GM18517 (cell line): Measurements from ENCODE around the gene C1orf226.
"Not testable (repeated sequence)": the region's sequence is repeated elsewhere in the genome, so short reads cannot be mapped to it uniquely, and the experiment has no call there.

Experiments used
- ATAC-seq: cut with Tn5 transposase; IDR thresholded peaks from one replicate; pipeline ENCODE4 v1.9.1; 2021; ENCODE audit warnings: mild to moderate bottlenecking, moderate library complexity; ENCODE audit not compliant: unreplicated experiment

The C1orf226 gene, protein sequence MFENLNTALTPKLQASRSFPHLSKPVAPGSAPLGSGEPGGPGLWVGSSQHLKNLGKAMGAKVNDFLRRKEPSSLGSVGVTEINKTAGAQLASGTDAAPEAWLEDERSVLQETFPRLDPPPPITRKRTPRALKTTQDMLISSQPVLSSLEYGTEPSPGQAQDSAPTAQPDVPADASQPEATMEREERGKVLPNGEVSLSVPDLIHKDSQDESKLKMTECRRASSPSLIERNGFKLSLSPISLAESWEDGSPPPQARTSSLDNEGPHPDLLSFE

GRCh38 chr1:162381383-162381782 is at the start of gene C1orf226:
C1orf226 (plus strand) TSS chr1:162381728; CDS start chr1:162381902, 174 bp downstream.
- no peak for ATAC-seq

- ATAC-seq = no peak
These were observed 47.5 kb upstream of the C1orf226 start for GRCh38 chr1:162333991-162334390.

DNA sequence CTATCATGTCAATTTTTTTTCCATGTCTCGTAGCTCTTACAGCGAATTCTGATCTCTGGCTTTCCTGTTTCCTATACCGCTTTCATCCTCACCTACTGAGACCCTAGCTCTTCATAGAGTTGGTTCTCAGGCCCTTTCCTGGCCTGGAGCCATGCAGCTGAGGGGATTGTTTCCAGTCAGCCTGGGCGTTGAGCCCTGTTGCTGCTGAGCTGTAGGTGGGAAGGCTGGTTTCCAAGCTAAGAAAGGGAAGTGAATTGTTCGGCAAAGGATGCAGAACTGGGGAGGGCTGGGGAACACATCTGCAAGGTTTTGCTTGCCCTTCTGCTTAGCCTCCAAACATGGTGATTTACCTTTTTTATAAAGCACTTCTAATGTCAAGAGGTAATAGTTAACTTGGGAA is 46.4 kb upstream of the C1orf226 start:
- no peak for ATAC-seq

- ATAC-seq = no peak
These were observed 44.8 kb upstream of the C1orf226 start for GRCh38 chr1:162336621-162337285.

- ATAC-seq = no peak
These were observed 39.0 kb upstream of the C1orf226 start for GRCh38 chr1:162342452-162342983.

- ATAC-seq = no peak
These were observed 38.1 kb upstream of the C1orf226 start for GRCh38 chr1:162343470-162343869.

DNA sequence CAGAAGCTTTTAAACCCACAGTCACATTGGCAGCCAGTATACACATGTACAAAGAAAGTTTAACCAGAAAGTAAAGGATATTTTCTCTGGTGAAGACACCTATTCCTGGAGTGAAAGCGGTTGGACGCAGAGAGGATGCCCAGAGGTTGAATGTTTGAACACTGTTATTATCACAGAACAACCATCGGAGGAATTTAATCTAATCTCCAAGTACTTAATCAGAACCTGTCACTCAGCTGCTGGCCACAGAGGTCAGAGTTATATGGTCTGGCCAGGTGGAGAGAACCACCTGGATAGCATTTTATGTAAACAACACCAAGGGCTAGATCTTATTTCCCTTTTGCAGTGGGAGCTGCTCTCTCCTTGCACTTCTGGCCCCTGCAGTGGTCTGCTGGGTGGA is 34.2 kb upstream of the C1orf226 start:
- no peak for ATAC-seq

DNA sequence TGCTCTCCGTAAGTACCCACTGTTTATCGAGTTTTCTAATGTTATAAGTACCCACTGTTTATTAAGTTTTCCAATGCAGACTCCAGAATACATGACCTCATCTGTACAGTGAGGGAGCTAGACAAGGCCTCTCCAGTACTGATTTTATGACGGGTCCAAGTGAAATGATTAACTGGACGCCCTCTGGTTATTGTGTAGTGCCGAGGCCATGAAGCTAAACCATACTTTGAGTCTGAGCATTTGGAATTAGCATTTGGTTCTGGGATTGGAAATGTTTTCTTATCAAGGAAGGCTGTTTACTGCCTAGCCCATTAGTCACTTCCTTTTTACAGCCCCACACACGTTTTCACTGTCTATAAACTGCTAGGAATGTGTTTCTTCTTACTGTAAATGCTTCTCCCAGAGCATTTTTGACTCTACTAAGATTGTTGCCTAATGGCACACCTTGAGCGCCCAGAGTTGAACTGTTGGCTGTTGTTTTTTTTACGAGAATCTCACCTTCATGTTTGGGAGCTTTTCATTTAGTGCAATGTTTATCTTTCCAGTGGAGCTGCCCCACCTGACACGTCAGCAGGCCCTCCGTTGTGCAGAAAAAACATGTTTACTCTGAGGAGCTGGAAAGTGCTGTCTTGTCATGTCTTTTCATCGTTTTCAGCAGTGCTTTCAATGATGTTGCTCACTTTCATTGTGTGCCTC is 31.7 kb upstream of the C1orf226 start:
- ATAC-seq = no peak

- no peak for ATAC-seq
These were observed 30.2 kb upstream of the C1orf226 start for GRCh38 chr1:162351246-162351842.

- ATAC-seq = not testable (repeated sequence)
These were observed 29.7 kb upstream of the C1orf226 start for GRCh38 chr1:162351874-162352273.

GRCh38 chr1:162353078-162353477 is 28.4 kb upstream of the C1orf226 start:
- ATAC-seq = no peak

- no peak for ATAC-seq
These were observed 27.8 kb upstream of the C1orf226 start for GRCh38 chr1:162353702-162354101.

DNA sequence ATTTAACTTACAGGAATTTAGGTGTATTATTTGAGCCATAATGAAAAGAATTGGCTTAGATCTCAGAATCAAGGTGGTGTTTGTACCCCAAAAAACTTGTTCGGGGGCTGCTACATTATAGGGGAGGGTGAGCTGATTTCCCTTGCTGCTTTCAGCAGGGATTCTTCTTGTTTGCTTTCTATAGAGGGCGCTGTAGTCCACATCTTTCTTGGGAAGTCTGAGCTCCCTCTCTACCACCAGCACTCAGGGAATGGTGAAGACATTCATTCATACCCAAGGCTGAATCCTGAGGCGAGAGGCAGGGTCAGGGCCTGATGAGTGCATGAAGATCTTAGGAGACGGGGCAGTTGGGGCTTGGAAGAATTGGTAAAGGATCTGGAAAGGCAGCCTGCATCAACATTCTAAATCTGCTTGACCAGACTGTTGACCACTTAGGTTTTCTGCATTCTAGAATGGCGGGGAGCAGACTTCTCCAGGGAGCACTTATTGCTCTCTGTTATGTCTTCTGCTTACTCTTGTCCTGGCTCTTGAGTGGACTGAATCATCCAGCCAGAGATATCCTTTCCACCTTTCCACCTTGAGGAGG is 23.8 kb upstream of the C1orf226 start:
- no peak for ATAC-seq

DNA sequence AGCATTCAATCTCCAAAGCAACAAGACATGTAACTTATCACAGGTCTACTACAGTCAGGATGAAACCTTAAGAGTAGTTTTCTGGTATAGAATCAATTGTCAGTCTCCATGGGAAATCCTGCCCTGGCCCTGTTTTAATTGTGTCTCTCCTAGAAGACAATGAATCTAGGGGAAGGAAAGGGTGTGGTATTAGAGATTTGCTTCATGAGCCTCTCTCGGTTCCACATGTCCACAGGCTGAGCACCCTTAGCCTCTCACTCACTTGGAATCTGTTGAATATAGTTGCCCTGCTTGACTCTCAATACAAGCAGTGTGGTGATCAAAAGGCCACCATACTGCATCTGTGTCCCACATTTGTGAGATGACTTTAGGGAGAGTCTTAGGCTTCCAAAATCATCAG is 22.6 kb upstream of the C1orf226 start:
- no peak for ATAC-seq

GRCh38 chr1:162359523-162360236 is 21.8 kb upstream of the C1orf226 start:
- no peak for ATAC-seq

GRCh38 chr1:162360237-162360873 is 21.2 kb upstream of the C1orf226 start:
- no peak for ATAC-seq

DNA sequence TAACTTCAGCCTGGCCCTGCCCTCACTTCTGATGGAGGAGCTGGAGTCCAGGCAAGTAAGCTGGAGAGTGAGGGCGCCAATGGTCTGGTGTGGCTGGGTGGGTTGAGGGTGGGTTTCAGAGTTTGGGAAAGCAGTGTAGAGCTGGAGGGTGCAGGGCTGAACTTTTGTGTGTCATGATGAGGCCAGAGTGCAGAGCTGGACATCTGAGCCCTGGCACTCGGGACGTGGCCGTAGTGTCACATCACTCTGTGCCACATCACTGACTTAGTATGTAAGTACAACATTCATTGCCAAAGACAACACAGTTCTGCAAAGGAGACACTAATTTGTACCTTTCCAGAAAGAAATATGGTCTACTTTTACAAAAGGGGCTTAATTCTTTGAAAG is 20.7 kb upstream of the C1orf226 start:
- no peak for ATAC-seq

DNA sequence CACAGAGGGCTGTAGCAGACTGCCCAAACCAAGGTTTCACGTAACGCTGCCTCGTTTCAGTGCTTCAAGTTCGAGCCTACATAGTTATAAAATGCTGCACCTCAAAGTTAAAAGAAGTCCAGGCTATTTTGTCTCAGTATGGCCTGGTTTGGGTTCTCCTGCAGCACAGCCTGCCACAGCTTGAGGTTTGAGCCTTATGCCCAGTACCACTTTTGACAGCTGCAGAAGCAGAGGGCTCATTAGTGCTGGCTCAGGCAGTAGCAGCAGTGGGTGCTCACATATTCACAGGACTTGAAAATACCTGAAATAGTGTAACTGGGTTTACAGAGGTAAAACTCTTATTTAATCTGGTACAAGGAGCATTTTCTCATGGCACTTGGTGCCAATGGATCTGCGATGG is 20.2 kb upstream of the C1orf226 start:
- ATAC-seq = peak; percentile 37

- no peak for ATAC-seq
These were observed 17.7 kb upstream of the C1orf226 start for GRCh38 chr1:162363823-162364222.

DNA sequence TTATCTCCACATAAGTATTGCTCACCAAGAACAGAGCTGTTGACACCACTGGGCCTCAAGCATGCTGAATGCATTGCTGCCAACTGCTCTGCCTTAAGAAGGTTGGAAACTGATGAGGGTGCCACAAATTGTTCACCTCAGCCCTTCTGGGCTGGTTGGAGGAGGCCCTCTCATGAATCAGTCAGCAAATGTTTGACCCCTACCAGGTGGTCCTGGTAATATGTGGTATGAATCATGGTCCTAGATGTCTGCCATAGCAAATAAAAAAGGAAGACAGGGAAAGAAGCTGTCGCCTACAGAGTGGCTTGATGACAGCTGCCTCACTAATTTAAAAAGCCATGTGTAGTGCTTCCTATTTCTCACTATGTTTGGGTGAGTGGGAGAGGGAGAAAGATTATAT is 17.0 kb upstream of the C1orf226 start:
- no peak for ATAC-seq
